Measurements from ENCODE around the gene MTFR2.
"Not testable (repeated sequence)": the region's sequence is repeated elsewhere in the genome, so short reads cannot be mapped to it uniquely, and the experiment has no call there.

MTFR2 gene

DNA sequence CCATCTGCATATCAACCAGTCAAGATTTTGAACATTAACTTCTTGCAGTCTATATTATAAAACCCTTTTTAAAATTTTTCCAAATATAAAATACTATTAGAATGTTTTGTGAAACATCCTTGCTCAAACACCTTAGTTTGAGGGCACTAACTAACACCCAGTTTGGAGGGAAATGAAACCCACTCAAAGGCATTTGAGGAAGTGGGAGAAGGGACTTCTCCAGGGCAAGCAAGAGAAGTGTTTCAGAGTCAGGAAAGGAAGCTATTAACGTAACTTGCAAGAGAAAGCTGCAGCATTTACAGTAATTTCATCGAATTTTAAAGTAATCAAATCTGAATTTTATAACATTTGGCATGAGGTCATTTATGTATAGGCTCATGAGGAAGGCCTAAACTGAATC lies 21.3 kb downstream of the MTFR2 start:
- ChIA-PET POLR2A (no interaction called here), CTCF (interaction anchor here (3.8 kb wide), 1 partner anchor 10 kb away, joined by 83 read pairs; no protein-coding TSS in a partner anchor)
- peak; percentile 22 for DNase-seq (ENCODE audit: extremely low spot score)
- TF ChIP-seq CTCF (IDR thresholded peaks at IDR 0.05; ENCODE audit: control extremely low read depth, extremely low read depth, low read depth, missing control alignments): no peak

- ChIA-PET CTCF (interaction anchor here (0.7 to 3.8 kb wide), 53 partner anchors 10 to 781 kb away, joined by 3 to 83 read pairs (median 5); partner anchors contain the start of genes MTFR2 and PDE7B), POLR2A (no interaction called here)
- no peak for TF ChIP-seq CTCF (IDR thresholded peaks at IDR 0.05; ENCODE audit: control extremely low read depth, extremely low read depth, low read depth, missing control alignments)
- no peak for DNase-seq (ENCODE audit: extremely low spot score)
These were observed 23.3 kb downstream of the MTFR2 start for GRCh38 chr6:136226674-136227377.

GRCh38 chr6:136226027-136226673 lies 24.0 kb downstream of the MTFR2 start:
- peak; percentile 57 for DNase-seq (ENCODE audit: extremely low spot score)
- TF ChIP-seq CTCF (IDR thresholded peaks at IDR 0.05; ENCODE audit: control extremely low read depth, extremely low read depth, low read depth, missing control alignments): peak; percentile 95

DNA sequence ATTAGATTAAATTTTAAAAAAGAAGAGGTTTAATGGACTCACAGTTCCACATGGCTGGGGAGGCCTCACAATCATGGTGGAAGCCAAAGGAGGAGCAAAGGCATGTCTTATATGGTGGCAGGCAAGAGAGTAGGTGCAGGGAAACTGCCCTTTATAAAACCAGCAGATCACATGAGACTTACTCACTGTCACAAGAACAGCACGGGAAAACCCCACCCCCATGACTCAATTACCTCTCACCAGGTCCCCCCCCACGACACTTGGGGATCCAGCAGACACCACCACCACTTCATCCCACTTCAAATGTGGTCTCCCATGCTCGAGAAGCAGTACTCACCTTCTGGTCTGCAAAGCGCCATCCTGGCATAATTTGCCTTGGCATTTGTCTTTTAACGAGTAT lies 24.6 kb downstream of the MTFR2 start:
- CTCF ChIA-PET: interaction anchor here (0.7 to 3.8 kb wide), 33 partner anchors 9 to 779 kb away, joined by 3 to 83 read pairs (median 5); partner anchors contain the start of genes MTFR2 and PDE7B
- DNase-seq (ENCODE audit: extremely low spot score): no peak
- POLR2A ChIA-PET: no interaction called here
- TF ChIP-seq CTCF (IDR thresholded peaks at IDR 0.05; ENCODE audit: control extremely low read depth, extremely low read depth, low read depth, missing control alignments): no peak

More at GRCh38 chr6:136226027-136226673, 24.0 kb downstream of the MTFR2 start:
- POLR2A ChIA-PET: no interaction called here
- CTCF ChIA-PET: interaction anchor here (0.7 to 3.8 kb wide), 55 partner anchors 9 to 780 kb away, joined by 3 to 83 read pairs (median 4); partner anchors contain the start of genes MTFR2 and PDE7B

GRCh38 chr6:136224974-136225373 lies 25.1 kb downstream of the MTFR2 start:
- POLR2A ChIA-PET; CTCF ChIA-PET; DNase-seq (ENCODE audit: extremely low spot score): not testable (repeated sequence)

DNA sequence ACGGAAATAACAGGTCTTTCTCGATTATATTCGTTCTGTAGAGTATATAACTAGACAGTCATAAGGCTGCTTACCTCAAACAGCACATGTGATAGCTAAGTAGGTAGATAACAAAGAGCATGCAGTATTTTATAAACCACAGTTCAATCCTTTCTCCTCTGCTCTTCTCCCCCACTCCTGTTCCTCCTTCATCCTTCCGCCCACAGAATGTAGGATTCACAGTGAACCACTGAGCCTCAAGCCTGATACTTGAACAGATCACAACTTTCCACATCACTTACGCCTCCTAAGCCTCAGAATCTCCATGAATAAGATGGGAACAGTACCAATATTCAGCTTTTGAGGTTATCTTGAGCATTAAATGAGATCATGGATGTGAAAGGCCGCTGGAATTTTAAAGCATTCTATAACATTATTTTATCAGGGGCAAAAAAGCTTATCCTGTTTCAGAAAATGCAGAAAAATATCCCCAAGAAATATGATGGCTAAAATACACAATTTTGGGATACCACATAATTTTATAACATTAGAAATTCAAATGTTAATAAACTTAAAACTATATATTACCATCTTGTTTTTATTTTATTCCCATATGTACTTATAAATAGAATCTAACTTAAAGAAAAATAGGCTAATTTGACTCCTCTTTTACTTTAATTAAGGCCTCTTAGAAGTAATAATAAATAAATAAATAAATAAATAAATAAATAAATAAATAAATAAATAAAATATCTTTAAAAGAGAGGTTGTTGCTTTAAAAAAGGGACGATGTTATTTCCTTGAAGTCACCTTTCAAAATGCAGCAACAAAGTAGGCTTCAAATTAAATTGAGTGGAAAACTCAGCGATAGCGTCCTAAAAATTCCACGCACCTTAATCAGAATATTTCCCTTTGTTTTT lies 33.4 kb downstream of the MTFR2 start:
- no peak for TF ChIP-seq CTCF (IDR thresholded peaks at IDR 0.05; ENCODE audit: control extremely low read depth, extremely low read depth, low read depth, missing control alignments)
- no peak for DNase-seq (ENCODE audit: extremely low spot score)
- POLR2A ChIA-PET: no interaction called here
- CTCF ChIA-PET: interaction anchor here (1.3 to 3.8 kb wide), 2 partner anchors 10 to 14 kb away, joined by 4 to 29 read pairs; no protein-coding TSS in a partner anchor

Measured in GM10248 (cell line).